ENCODE measurements around the gene DUS1L. TPM values are rescaled to one million over a fixed set of nuclear protein-coding genes. Genes with fewer than 3 reads are reported as not detected.

Gene DUS1L
- total and polyA plus RNA-seq, 4 donors = 40.0 to 179 (median 100.0) TPM

DNA sequence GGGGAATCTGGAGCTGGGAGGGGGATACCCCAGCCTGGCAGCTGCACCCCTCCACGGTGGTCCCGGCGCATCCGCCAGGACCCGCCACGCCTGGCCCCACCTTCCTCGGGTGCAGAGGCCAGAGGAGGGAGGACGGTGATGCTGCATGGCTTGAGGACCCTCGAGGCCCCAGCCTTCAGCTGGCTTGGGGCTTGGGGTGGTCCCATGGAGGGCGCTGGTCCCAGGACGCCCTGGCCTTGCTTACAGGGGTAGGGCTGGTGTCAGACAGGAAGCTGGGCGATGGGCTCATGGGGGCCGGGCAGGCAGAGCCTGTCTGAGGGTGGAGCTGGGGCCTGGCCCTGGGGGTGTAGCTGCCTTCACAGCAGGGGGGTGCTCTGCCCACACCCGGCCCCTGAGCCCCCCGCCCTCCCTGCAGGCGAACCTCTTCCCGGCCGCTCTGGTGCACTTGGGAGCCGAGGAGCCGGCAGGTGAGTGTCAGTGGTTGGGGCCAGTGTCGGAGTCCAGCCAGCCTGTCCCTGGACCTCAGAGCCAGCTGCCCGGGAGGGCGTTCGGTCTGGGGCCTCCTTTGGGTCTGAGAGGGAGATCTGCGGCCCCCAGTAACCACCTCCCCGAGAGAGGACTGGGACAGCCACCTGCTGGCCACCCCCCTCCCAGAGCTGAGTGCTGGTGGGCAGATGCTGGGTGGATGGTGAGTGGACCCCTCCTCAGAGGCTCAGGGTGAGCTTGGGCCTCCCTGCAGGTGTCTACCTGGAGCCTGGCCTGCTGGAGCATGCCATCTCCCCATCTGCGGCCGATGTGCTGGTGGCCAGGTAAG is 49.3 kb downstream of the DUS1L start:
- Histone ChIP-seq H3K27me3 (ENCODE audit: control insufficient read depth in 3 of 3, insufficient read depth in 3 of 3, low read length in 2 of 3) (no peaks in the 10 kb centered on the region), H3K27ac (ENCODE audit: low read depth in 1 of 2, low read length in 1 of 2) (peak overlapping the region in 1 of 2 donors; percentile 6), H3K4me1 (ENCODE audit: control insufficient read depth in 5 of 5, insufficient read depth in 5 of 5, low read length in 5 of 5) (peaks cover 0 to 30% (median under 1%) of the 10 kb centered on the region in 5 donors), H3K36me3 (ENCODE audit: control insufficient read depth in 4 of 4, insufficient read depth in 4 of 4, low read length in 4 of 4) (peaks cover 0 to 19% (median 0%) of the 10 kb centered on the region in 4 donors), H3K9me3 (ENCODE audit: control insufficient read depth in 4 of 4, insufficient read depth in 3 of 4, low read length in 3 of 4) (no peaks in the 10 kb centered on the region), H3K9ac (ENCODE audit: insufficient read depth in 1 of 2, low read length in 2 of 2) (no peak overlapping the region), H3K4me3 (no peak overlapping the region)
- WGBS, 2 donors = 82 to 91% methylated on average over 28 of the region's 28 CpGs
- TF ChIP-seq, protein P1, sequence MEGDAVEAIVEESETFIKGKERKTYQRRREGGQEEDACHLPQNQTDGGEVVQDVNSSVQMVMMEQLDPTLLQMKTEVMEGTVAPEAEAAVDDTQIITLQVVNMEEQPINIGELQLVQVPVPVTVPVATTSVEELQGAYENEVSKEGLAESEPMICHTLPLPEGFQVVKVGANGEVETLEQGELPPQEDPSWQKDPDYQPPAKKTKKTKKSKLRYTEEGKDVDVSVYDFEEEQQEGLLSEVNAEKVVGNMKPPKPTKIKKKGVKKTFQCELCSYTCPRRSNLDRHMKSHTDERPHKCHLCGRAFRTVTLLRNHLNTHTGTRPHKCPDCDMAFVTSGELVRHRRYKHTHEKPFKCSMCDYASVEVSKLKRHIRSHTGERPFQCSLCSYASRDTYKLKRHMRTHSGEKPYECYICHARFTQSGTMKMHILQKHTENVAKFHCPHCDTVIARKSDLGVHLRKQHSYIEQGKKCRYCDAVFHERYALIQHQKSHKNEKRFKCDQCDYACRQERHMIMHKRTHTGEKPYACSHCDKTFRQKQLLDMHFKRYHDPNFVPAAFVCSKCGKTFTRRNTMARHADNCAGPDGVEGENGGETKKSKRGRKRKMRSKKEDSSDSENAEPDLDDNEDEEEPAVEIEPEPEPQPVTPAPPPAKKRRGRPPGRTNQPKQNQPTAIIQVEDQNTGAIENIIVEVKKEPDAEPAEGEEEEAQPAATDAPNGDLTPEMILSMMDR (IDR thresholded peaks at IDR 0.05; ENCODE audit: control extremely low read depth, extremely low read depth) = no peak
- ATAC-seq (ENCODE audit: insufficient read depth, low FRiP score) (no peak), DNase-seq (no peak)

DNA sequence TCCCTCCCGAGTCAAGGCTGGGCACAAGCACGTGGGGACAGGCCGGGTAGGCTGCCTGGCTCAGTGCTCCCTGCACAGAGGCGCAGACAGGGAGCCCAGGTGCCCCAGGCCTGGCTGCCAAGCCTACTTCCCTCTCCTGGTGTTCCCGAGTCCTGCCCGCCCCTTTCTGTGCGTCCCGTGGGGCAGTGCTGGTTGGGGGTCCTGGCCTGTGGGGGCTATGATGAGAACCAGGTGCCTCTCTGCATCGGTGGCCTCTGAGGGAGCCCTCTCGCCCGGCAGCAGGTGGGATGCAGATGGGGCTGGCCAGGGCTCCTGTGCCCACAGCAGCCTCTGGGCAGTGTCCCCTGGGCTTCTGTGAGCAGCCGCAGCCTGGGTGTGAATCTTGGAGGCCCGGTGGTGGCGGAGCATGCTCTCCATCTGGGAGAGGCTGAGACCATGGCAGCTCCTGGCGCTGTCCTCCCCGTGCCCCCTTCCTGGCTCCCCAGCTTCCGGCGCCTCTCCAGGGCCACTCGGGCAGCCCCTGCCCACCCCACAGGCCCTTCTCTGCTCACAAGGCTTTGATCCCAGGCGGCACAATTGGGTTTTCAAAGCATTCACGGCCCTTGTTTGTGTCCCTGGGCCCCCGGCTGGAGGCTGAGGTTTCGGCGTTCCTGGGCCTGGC is 50.2 kb downstream of the DUS1L start:
- H3K27ac ChIP-seq (ENCODE audit: low read depth in 1 of 2, low read length in 1 of 2) = no peak overlapping the region
- H3K9ac ChIP-seq (ENCODE audit: insufficient read depth in 1 of 2, low read length in 2 of 2) = no peak overlapping the region
- H3K9me3 ChIP-seq (ENCODE audit: control insufficient read depth in 4 of 4, insufficient read depth in 3 of 4, low read length in 3 of 4) = no peaks in the 10 kb centered on the region
- no peak overlapping the region for H3K4me3 ChIP-seq
- H3K27me3 ChIP-seq (ENCODE audit: control insufficient read depth in 3 of 3, insufficient read depth in 3 of 3, low read length in 2 of 3) = no peaks in the 10 kb centered on the region
- TF ChIP-seq, protein P1 (IDR thresholded peaks at IDR 0.05; ENCODE audit: control extremely low read depth, extremely low read depth) = no peak
- peaks cover 0 to 27% (median 0%) of the 10 kb centered on the region in 5 donors for H3K4me1 ChIP-seq (ENCODE audit: control insufficient read depth in 5 of 5, insufficient read depth in 5 of 5, low read length in 5 of 5)
- peaks cover 0 to 24% (median 0%) of the 10 kb centered on the region in 4 donors for H3K36me3 ChIP-seq (ENCODE audit: control insufficient read depth in 4 of 4, insufficient read depth in 4 of 4, low read length in 4 of 4)
- DNase-seq = peak; percentile 41 to 75 (median 75)
- WGBS, 2 donors = 80 to 82% methylated on average over 22 to 24 of the region's 24 CpGs
- ATAC-seq (ENCODE audit: insufficient read depth, low FRiP score) = no peak

DNA sequence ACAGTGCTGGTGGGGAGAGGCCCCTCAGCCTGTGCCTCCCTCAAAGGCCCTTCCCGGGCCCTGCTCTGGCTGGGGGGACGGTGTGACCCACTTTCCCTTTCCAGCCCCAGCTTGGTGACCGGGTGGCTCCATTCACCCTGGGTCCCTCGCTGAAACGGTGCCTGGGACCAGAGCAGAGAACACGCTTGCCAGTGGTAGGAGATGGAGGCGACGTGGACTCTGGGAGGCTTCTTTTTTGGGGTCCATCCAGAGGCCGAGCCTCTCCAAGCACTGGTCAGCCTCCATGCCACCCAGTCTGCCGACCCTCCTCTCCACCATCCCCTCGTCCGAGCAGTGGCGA is 50.7 kb downstream of the DUS1L start:
- H3K27ac ChIP-seq (ENCODE audit: low read depth in 1 of 2, low read length in 1 of 2) = peak overlapping the region in 1 of 2 donors; percentile 23
- TF ChIP-seq, protein P1 (IDR thresholded peaks at IDR 0.05; ENCODE audit: control extremely low read depth, extremely low read depth) = no peak
- H3K4me1 ChIP-seq (ENCODE audit: control insufficient read depth in 5 of 5, insufficient read depth in 5 of 5, low read length in 5 of 5) = peaks cover 0 to 27% (median 0%) of the 10 kb centered on the region in 5 donors
- H3K4me3 ChIP-seq = no peak overlapping the region
- H3K9ac ChIP-seq (ENCODE audit: insufficient read depth in 1 of 2, low read length in 2 of 2) = no peak overlapping the region
- H3K36me3 ChIP-seq (ENCODE audit: control insufficient read depth in 4 of 4, insufficient read depth in 4 of 4, low read length in 4 of 4) = peaks cover 0 to 24% (median 0%) of the 10 kb centered on the region in 4 donors
- no peaks in the 10 kb centered on the region for H3K9me3 ChIP-seq (ENCODE audit: control insufficient read depth in 4 of 4, insufficient read depth in 3 of 4, low read length in 3 of 4)
- WGBS, 2 donors = 82 to 85% methylated on average over 12 to 13 of the region's 13 CpGs
- H3K27me3 ChIP-seq (ENCODE audit: control insufficient read depth in 3 of 3, insufficient read depth in 3 of 3, low read length in 2 of 3) = no peaks in the 10 kb centered on the region
- ATAC-seq (ENCODE audit: insufficient read depth, low FRiP score) (no peak), DNase-seq (no peak)

Measured in lung (tissue), 12 donors.